Measurements from ENCODE around the gene VAPB.
"Not testable (repeated sequence)": the region's sequence is repeated elsewhere in the genome, so short reads cannot be mapped to it uniquely, and the experiment has no call there.

The VAPB gene

GRCh38 chr20:58408603-58409246 lies 19.7 kb downstream of the VAPB start:
- no peak for DNase-seq

GRCh38 chr20:58414216-58414615 lies 25.2 kb downstream of the VAPB start:
- not testable (repeated sequence) for DNase-seq

GRCh38 chr20:58414786-58415185 lies 25.8 kb downstream of the VAPB start:
- not testable (repeated sequence) for DNase-seq

GRCh38 chr20:58416057-58416456 lies 27.0 kb downstream of the VAPB start:
- DNase-seq, result no peak

GRCh38 chr20:58416835-58417234 lies 27.8 kb downstream of the VAPB start:
- no peak for DNase-seq

- no peak for DNase-seq
Observed at GRCh38 chr20:58417438-58417837, 28.4 kb downstream of the VAPB start.

GRCh38 chr20:58418949-58419748 lies 30.1 kb downstream of the VAPB start:
- no peak for DNase-seq

- DNase-seq, result no peak
Observed at GRCh38 chr20:58420798-58421496, 31.9 kb downstream of the VAPB start.

- DNase-seq, result no peak
Observed at GRCh38 chr20:58421497-58421850, 32.4 kb downstream of the VAPB start.

- DNase-seq, result no peak
Observed at GRCh38 chr20:58424218-58424969, 35.4 kb downstream of the VAPB start.

- DNase-seq, result not testable (repeated sequence)
Observed at GRCh38 chr20:58427571-58427970, 38.5 kb downstream of the VAPB start.

- no peak for DNase-seq
Observed at GRCh38 chr20:58428364-58428763, 39.3 kb downstream of the VAPB start.

- DNase-seq, result no peak
Observed at GRCh38 chr20:58429303-58429702, 40.3 kb downstream of the VAPB start.

GRCh38 chr20:58431134-58431533 lies 42.1 kb downstream of the VAPB start:
- no peak for DNase-seq

- no peak for DNase-seq
Observed at GRCh38 chr20:58432186-58432954, 43.3 kb downstream of the VAPB start.

- DNase-seq, result no peak
Observed at GRCh38 chr20:58433029-58433647, 44.1 kb downstream of the VAPB start.

- DNase-seq, result no peak
Observed at GRCh38 chr20:58433759-58434158, 44.7 kb downstream of the VAPB start.

GRCh38 chr20:58434326-58434725 lies 45.3 kb downstream of the VAPB start:
- no peak for DNase-seq

GRCh38 chr20:58435237-58435636 lies 46.2 kb downstream of the VAPB start:
- no peak for DNase-seq

GRCh38 chr20:58436868-58437645 lies 48.0 kb downstream of the VAPB start:
- no peak for DNase-seq

All from NCI-H1436 treated with DMSO at 0.1 percent for 48 hours (cell line).